ENCODE results near the gene PARD3B. TPM values are rescaled to one million over a fixed set of nuclear protein-coding genes. Genes with fewer than 3 reads are reported as not detected.

Gene PARD3B
- polyA plus RNA-seq, 3 donors, result not detected

- H3K9me3 Mint-ChIP-seq, result peaks cover 0 to 2% (median 0%) of the 10 kb centered on the region in 7 donors
- no peaks in the 10 kb centered on the region for H3K4me1 ChIP-seq (ENCODE audit: control insufficient read depth in 1 of 2, insufficient read depth in 2 of 2, low read length in 2 of 2)
- no CpG with 5 or more reads among the region's 2 CpGs for whole genome bisulfite sequencing (ENCODE audit: insufficient coverage)
- no peak overlapping the region for H3K9ac ChIP-seq (ENCODE audit: insufficient read depth, low read length, poor library complexity, severe bottlenecking)
- H3K36me3 Mint-ChIP-seq, result no peaks in the 10 kb centered on the region
- H3K4me2 ChIP-seq (replicated peaks; ENCODE audit: extremely low read depth, low read length, poor library complexity, severe bottlenecking), result no peak overlapping the region
- no peak for TF ChIP-seq CTCF (IDR thresholded peaks at IDR 0.05)
- H4K20me1 ChIP-seq (ENCODE audit: insufficient read depth, low read length), result no peaks in the 10 kb centered on the region
- H3K27ac Mint-ChIP-seq, result no peak overlapping the region
- H3K4me3 Mint-ChIP-seq, result no peak overlapping the region
- no peak overlapping the region for H3K4me3 ChIP-seq (replicated peaks in 1 of 3; ENCODE audit: low read depth in 2 of 3, low read length in 3 of 3)
- H3K4me1 Mint-ChIP-seq, result no peaks in the 10 kb centered on the region
- H2AFZ ChIP-seq (ENCODE audit: insufficient read depth, low read depth, low read length, poor library complexity, severe bottlenecking), result no peak overlapping the region
- no peaks in the 10 kb centered on the region for H3K36me3 ChIP-seq (replicated peaks in 1 of 2; ENCODE audit: control insufficient read depth in 1 of 2, insufficient read depth in 2 of 2, low read length in 2 of 2)
- no peaks in the 10 kb centered on the region for H3K79me2 ChIP-seq (ENCODE audit: insufficient read depth, low read length)
- DNase-seq, result no peak
- no peaks in the 10 kb centered on the region for H3K27me3 ChIP-seq (ENCODE audit: control insufficient read depth in 2 of 2, insufficient read depth in 2 of 2, low read length in 2 of 2)
- no peak overlapping the region for H3K27ac ChIP-seq (ENCODE audit: low read depth in 1 of 2, low read length in 2 of 2)
- intact Hi-C loops (cut with micrococcal nuclease), result no loop called here
- H3K27me3 Mint-ChIP-seq (ENCODE audit: low read depth in 3 of 3), result peaks cover 0 to 2% (median 0%) of the 10 kb centered on the region in 3 donors
- no peaks in the 10 kb centered on the region for H3K9me3 ChIP-seq (replicated peaks in 1 of 2; ENCODE audit: control insufficient read depth in 1 of 2, insufficient read depth in 1 of 2, low read length in 2 of 2)
Observed at GRCh38 chr2:205089958-205090357, 544.7 kb downstream of the PARD3B start.

- H3K4me3 Mint-ChIP-seq, result no peak overlapping the region
- Histone ChIP-seq H3K4me3 (replicated peaks in 1 of 3; ENCODE audit: low read depth in 2 of 3, low read length in 3 of 3) (no peak overlapping the region), H3K9me3 (replicated peaks in 1 of 2; ENCODE audit: control insufficient read depth in 1 of 2, insufficient read depth in 1 of 2, low read length in 2 of 2) (no peaks in the 10 kb centered on the region), H2AFZ (ENCODE audit: insufficient read depth, low read depth, low read length, poor library complexity, severe bottlenecking) (no peak overlapping the region), H3K27me3 (ENCODE audit: control insufficient read depth in 2 of 2, insufficient read depth in 2 of 2, low read length in 2 of 2) (no peaks in the 10 kb centered on the region), H4K20me1 (ENCODE audit: insufficient read depth, low read length) (no peaks in the 10 kb centered on the region), H3K9ac (ENCODE audit: insufficient read depth, low read length, poor library complexity, severe bottlenecking) (no peak overlapping the region), H3K27ac (ENCODE audit: low read depth in 1 of 2, low read length in 2 of 2) (no peak overlapping the region), H3K79me2 (ENCODE audit: insufficient read depth, low read length) (no peaks in the 10 kb centered on the region), H3K36me3 (replicated peaks in 1 of 2; ENCODE audit: control insufficient read depth in 1 of 2, insufficient read depth in 2 of 2, low read length in 2 of 2) (no peaks in the 10 kb centered on the region), H3K4me2 (replicated peaks; ENCODE audit: extremely low read depth, low read length, poor library complexity, severe bottlenecking) (no peak overlapping the region), H3K4me1 (ENCODE audit: control insufficient read depth in 1 of 2, insufficient read depth in 2 of 2, low read length in 2 of 2) (no peaks in the 10 kb centered on the region)
- no CpG with 5 or more reads among the region's 3 CpGs for WGBS (ENCODE audit: insufficient coverage)
- intact Hi-C loops (cut with micrococcal nuclease), result no loop called here
- peaks cover 0 to 2% (median 0%) of the 10 kb centered on the region in 3 donors for H3K27me3 Mint-ChIP-seq (ENCODE audit: low read depth in 3 of 3)
- no peak for DNase-seq
- no peaks in the 10 kb centered on the region for H3K4me1 Mint-ChIP-seq
- H3K27ac Mint-ChIP-seq, result peak overlapping the region in 1 of 7 donors; percentile 25
- H3K36me3 Mint-ChIP-seq, result no peaks in the 10 kb centered on the region
- peaks cover 0 to 2% (median 0%) of the 10 kb centered on the region in 7 donors for H3K9me3 Mint-ChIP-seq
- no peak for TF ChIP-seq CTCF (IDR thresholded peaks at IDR 0.05)
Observed at GRCh38 chr2:205091411-205091810, 546.1 kb downstream of the PARD3B start.

Data from CD14-positive monocyte (primary cell).